Caco-2 (cell line): ENCODE measurements around the gene CIB2. TPM values are rescaled to one million over a fixed set of nuclear protein-coding genes. Genes with fewer than 3 reads are reported as not detected.

Experiments used
- BruUV-seq: library from RNA; stranded (reverse); fragments of 400-500 nt; replicated peaks from 2 replicates; lab custom pipeline; 2021; lab: Mats Ljungman, UMichigan
- CTCF ChIA-PET: fragments of 300-600 bp; sonication (Branson Sonifier 250); formaldehyde crosslinking; loops from one replicate; lab custom pipeline; 2022; ENCODE audit warnings: antibody characterized with exemption; lab: Charles Lee
- POLR2A ChIA-PET: fragments of 300-600 bp; sonication (Branson Sonifier 250); formaldehyde crosslinking; loops from one replicate; lab custom pipeline; 2022; ENCODE audit warnings: antibody characterized with exemption; lab: Charles Lee
- DNase-seq, 2 experiments: peaks; one replicate each; pipeline versions ENCODE4 v3.0.0 to v3.0.0-alpha.2; 2020 to 2022
- H3K27me3 ChIP-seq: replicated peaks from 2 replicates; pipeline ENCODE4 v1.6.0; 2011; ENCODE audit warnings: low read length; ENCODE audit not compliant: control insufficient read depth, insufficient read depth
- H3K36me3 ChIP-seq: 2 replicates; pipeline ENCODE4 v1.5.1; 2011; ENCODE audit warnings: low read length; ENCODE audit not compliant: control insufficient read depth, insufficient read depth
- H3K4me1 ChIP-seq: fragments of 250-450 bp; sonication (Bioruptor Pico); 2 replicates; pipeline ENCODE4 v1.5.1; 2020; ENCODE audit warnings: mild to moderate bottlenecking
- H3K4me3 ChIP-seq: 2 replicates; pipeline ENCODE4 v1.5.1; 2011; ENCODE audit warnings: low read depth, mild to moderate bottlenecking, control low read depth, low read length
- H3K9me3 ChIP-seq: fragments of 250-450 bp; sonication (Bioruptor Pico); 2 replicates; pipeline ENCODE4 v1.5.1; 2020; ENCODE audit warnings: mild to moderate bottlenecking, moderate library complexity
- H3K27ac Mint-ChIP-seq: one replicate; pipeline ENCODE4 v1.8.0; 2022; ENCODE audit warnings: mixed read lengths; ENCODE audit not compliant: unreplicated experiment
- H3K27me3 Mint-ChIP-seq: one replicate; pipeline ENCODE4 v1.8.0; 2022; ENCODE audit warnings: mixed read lengths; ENCODE audit not compliant: insufficient read depth, unreplicated experiment
- H3K36me3 Mint-ChIP-seq: one replicate; pipeline ENCODE4 v1.8.0; 2022; ENCODE audit warnings: mild to moderate bottlenecking, mixed read lengths; ENCODE audit not compliant: insufficient read depth, unreplicated experiment
- H3K4me1 Mint-ChIP-seq: one replicate; pipeline ENCODE4 v1.8.0; 2022; ENCODE audit warnings: low read depth, mixed read lengths; ENCODE audit not compliant: unreplicated experiment
- H3K4me3 Mint-ChIP-seq: one replicate; pipeline ENCODE4 v1.8.0; 2022; ENCODE audit warnings: mild to moderate bottlenecking, moderate library complexity, mixed read lengths; ENCODE audit not compliant: unreplicated experiment
- H3K9me3 Mint-ChIP-seq: one replicate; pipeline ENCODE4 v1.8.0; 2022; ENCODE audit warnings: mixed read lengths; ENCODE audit not compliant: unreplicated experiment
- CTCF ChIP-seq, 2 experiments: fragments of 200-600 bp in 1 of 2; IDR thresholded peaks; 1 replicate in 1 of 2; 2 replicates in 1 of 2; pipeline versions ENCODE4 v1.5.1 to v1.8.0; 2011 to 2022; ENCODE audit warnings: antibody characterized with exemption in 1 of 2, control low read depth in 1 of 2, inconsistent platforms in 1 of 2, low read depth in 1 of 2, low read length in 1 of 2, mild to moderate bottlenecking in 1 of 2, moderate library complexity in 1 of 2; ENCODE audit not compliant: insufficient read depth in 1 of 2, severe bottlenecking in 1 of 2, unreplicated experiment in 1 of 2
- intact Hi-C: fragments of 100-400 bp; cut with micrococcal nuclease; formaldehyde crosslinking; loops from one replicate; pipeline ENCODE4 v1.10.0; 2022; ENCODE audit not compliant: unreplicated experiment
- total RNA-seq: library from RNA; stranded (reverse); gene quantifications from 2 replicates; pipeline ENCODE4 v1.2.3, GENCODE V29; 2022

CIB2 gene
- total RNA-seq, 1 experiment from 2014 or later, result 0.75 TPM

GRCh38 chr15:78170848-78171773, 39.9 kb upstream of the CIB2 start:
- H3K4me1 ChIP-seq, result no peaks in the 10 kb centered on the region
- Mint-ChIP-seq H3K27ac (no peak overlapping the region), H3K27me3 (no peaks in the 10 kb centered on the region), H3K4me1 (no peaks in the 10 kb centered on the region), H3K9me3 (no peaks in the 10 kb centered on the region), H3K36me3 (peaks cover 18% of the 10 kb centered on the region), H3K4me3 (no peak overlapping the region)
- H3K27me3 ChIP-seq, result no peaks in the 10 kb centered on the region
- intact Hi-C loops, result no loop called here
- no peak for DNase-seq
- H3K9me3 ChIP-seq, result no peaks in the 10 kb centered on the region
- H3K36me3 ChIP-seq, result no peaks in the 10 kb centered on the region
- POLR2A ChIA-PET, result no interaction called here
- H3K4me3 ChIP-seq, result no peak overlapping the region
- TF ChIP-seq CTCF (IDR thresholded peaks at IDR 0.05; ENCODE audit: insufficient read depth in 1 of 2, low read depth in 1 of 2, low read length in 1 of 2, severe bottlenecking in 1 of 2, unreplicated experiment in 1 of 2), result no peak
- no TSS peak for BruUV-seq
- CTCF ChIA-PET, result no interaction called here

GRCh38 chr15:78168608-78169007, 37.4 kb upstream of the CIB2 start:
- no peak overlapping the region for H3K27ac Mint-ChIP-seq
- no peaks in the 10 kb centered on the region for H3K9me3 ChIP-seq
- no peaks in the 10 kb centered on the region for H3K4me1 ChIP-seq
- TF ChIP-seq CTCF (IDR thresholded peaks at IDR 0.05; ENCODE audit: insufficient read depth in 1 of 2, low read depth in 1 of 2, low read length in 1 of 2, severe bottlenecking in 1 of 2, unreplicated experiment in 1 of 2), result no peak
- CTCF ChIA-PET, result no interaction called here
- H3K27me3 ChIP-seq, result no peaks in the 10 kb centered on the region
- no peak for DNase-seq
- intact Hi-C loops, result no loop called here
- H3K9me3 Mint-ChIP-seq, result no peaks in the 10 kb centered on the region
- no peaks in the 10 kb centered on the region for H3K36me3 ChIP-seq
- no peaks in the 10 kb centered on the region for H3K4me1 Mint-ChIP-seq
- no peaks in the 10 kb centered on the region for H3K27me3 Mint-ChIP-seq
- peaks cover 35% of the 10 kb centered on the region for H3K36me3 Mint-ChIP-seq
- no peak overlapping the region for H3K4me3 Mint-ChIP-seq
- BruUV-seq, result no TSS peak
- H3K4me3 ChIP-seq, result no peak overlapping the region
- POLR2A ChIA-PET, result no interaction called here

GRCh38 chr15:78167227-78167888, 36.1 kb upstream of the CIB2 start:
- ChIA-PET CTCF (no interaction called here), POLR2A (no interaction called here)
- no peak for DNase-seq
- no TSS peak for BruUV-seq
- no peak overlapping the region for H3K4me3 Mint-ChIP-seq
- TF ChIP-seq CTCF (IDR thresholded peaks at IDR 0.05; ENCODE audit: insufficient read depth in 1 of 2, low read depth in 1 of 2, low read length in 1 of 2, severe bottlenecking in 1 of 2, unreplicated experiment in 1 of 2), result no peak
- H3K27ac Mint-ChIP-seq, result no peak overlapping the region
- H3K27me3 Mint-ChIP-seq, result no peaks in the 10 kb centered on the region
- H3K36me3 ChIP-seq, result no peaks in the 10 kb centered on the region
- no peaks in the 10 kb centered on the region for H3K4me1 Mint-ChIP-seq
- no peak overlapping the region for H3K4me3 ChIP-seq
- H3K4me1 ChIP-seq, result no peaks in the 10 kb centered on the region
- intact Hi-C loops, result no loop called here
- H3K9me3 ChIP-seq, result no peaks in the 10 kb centered on the region
- no peaks in the 10 kb centered on the region for H3K27me3 ChIP-seq
- no peaks in the 10 kb centered on the region for H3K9me3 Mint-ChIP-seq
- H3K36me3 Mint-ChIP-seq, result peaks cover 35% of the 10 kb centered on the region
